ENCODE results near the gene RITA1. TPM values are rescaled to one million over a fixed set of nuclear protein-coding genes. Genes with fewer than 3 reads are reported as not detected.

RITA1 gene
- total RNA-seq (10 to 100 TPM; 20.9 to 22.1 TPM), polyA plus RNA-seq (ENCODE audit: insufficient read depth, low read depth, low replicate concordance) (14.3 TPM)
- long read RNA-seq, donor 1, transcript RITA1-201 (4 exons, 2,053 nt): major isoform, 10 of 11 reads
- long read RNA-seq, donor 1, partial matches to known transcripts: 0 of 11 reads
- long read RNA-seq, donor 1, other reads (novel, unspliced or antisense): 0 of 11 reads
- long read RNA-seq, donor 2, transcript RITA1-201 (4 exons, 2,053 nt): major isoform, 9 of 11 reads
- long read RNA-seq, donor 2, partial matches to known transcripts: 0 of 11 reads
- long read RNA-seq, donor 2, other reads (novel, unspliced or antisense): 0 of 11 reads

GRCh38 chr12:113185180-113186032 is at the start of gene RITA1, which contains the start of gene DDX54:
TSS of gene RITA1 (plus strand) at chr12:113185721. CDS start at chr12:113186747, 1,026 bp downstream.
TSS of gene DDX54 (minus strand) at chr12:113185478. CDS start at chr12:113185451, 27 bp downstream.
- DNase-seq: peak; percentile 83
- H3K27ac ChIP-seq: peak within 1 kb of the TSS; percentile 94
- TF ChIP-seq, protein P1, sequence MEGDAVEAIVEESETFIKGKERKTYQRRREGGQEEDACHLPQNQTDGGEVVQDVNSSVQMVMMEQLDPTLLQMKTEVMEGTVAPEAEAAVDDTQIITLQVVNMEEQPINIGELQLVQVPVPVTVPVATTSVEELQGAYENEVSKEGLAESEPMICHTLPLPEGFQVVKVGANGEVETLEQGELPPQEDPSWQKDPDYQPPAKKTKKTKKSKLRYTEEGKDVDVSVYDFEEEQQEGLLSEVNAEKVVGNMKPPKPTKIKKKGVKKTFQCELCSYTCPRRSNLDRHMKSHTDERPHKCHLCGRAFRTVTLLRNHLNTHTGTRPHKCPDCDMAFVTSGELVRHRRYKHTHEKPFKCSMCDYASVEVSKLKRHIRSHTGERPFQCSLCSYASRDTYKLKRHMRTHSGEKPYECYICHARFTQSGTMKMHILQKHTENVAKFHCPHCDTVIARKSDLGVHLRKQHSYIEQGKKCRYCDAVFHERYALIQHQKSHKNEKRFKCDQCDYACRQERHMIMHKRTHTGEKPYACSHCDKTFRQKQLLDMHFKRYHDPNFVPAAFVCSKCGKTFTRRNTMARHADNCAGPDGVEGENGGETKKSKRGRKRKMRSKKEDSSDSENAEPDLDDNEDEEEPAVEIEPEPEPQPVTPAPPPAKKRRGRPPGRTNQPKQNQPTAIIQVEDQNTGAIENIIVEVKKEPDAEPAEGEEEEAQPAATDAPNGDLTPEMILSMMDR (IDR thresholded peaks at IDR 0.05): peak in 1 of 3 experiments; percentile 15
- TF ChIP-seq POLR2A (IDR thresholded peaks at IDR 0.05): no peak
- WGBS, 2 donors: 1% methylated on average over 14 to 26 of the region's 89 CpGs
- H3K9me3 ChIP-seq: no peaks in the 10 kb centered on the region
- H3K36me3 ChIP-seq (ENCODE audit: low read depth, missing control alignments): no peaks in the 10 kb centered on the region
- intact Hi-C loops (cut with DNase I; ENCODE audit: low total_unique reads): no loop called here
- H3K27me3 ChIP-seq: no peaks in the 10 kb centered on the region
- peak within 1 kb of the TSS; percentile 93 to 96 for H3K4me3 ChIP-seq
- peaks cover 12% of the 10 kb centered on the region for H3K4me1 ChIP-seq

- Histone ChIP-seq H3K4me3 (peak overlapping the region; percentile 34 to 58), H3K4me1 (peaks cover 5% of the 10 kb centered on the region), H3K27ac (peak overlapping the region in 1 of 2 donors; percentile 68), H3K36me3 (ENCODE audit: low read depth, missing control alignments) (no peaks in the 10 kb centered on the region), H3K9me3 (no peaks in the 10 kb centered on the region), H3K27me3 (no peaks in the 10 kb centered on the region)
- intact Hi-C loops (cut with DNase I; ENCODE audit: low total_unique reads): no loop called here
- 28 to 29% methylated on average over 21 of the region's 21 CpGs for WGBS, 2 donors
- peak; percentile 87 for DNase-seq
- TF ChIP-seq, protein P1 (IDR thresholded peaks at IDR 0.05): no peak
- no peak for TF ChIP-seq POLR2A (IDR thresholded peaks at IDR 0.05)
Measured at GRCh38 chr12:113136128-113136989, 49.2 kb upstream of the RITA1 start.

DNA sequence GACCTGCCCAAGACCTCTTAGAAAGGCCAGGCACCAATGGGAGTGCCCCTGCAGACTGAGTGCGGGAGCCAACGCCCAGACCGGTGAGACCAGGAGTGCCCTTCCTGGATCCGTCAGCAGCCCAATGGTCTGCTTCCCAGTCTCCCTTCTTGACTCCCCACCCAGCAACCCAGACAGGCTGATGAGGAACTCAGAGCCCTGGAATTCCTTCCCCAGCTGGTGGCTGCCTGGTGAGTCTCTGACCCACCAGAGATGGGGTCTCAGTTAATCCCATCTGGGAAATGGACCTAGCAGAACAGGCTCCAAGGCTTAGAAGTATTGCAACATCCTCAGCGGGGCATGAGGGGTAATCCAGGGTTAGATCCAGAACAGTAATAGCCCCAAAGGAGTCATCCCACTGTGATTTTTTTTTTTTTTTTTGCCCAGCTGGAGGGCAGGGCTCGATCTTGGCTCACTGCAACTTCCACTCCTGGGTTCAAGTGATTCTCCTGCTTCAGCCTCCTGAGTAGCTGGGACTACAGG is 48.5 kb upstream of the RITA1 start:
- peaks cover 11% of the 10 kb centered on the region for H3K4me1 ChIP-seq
- 82 to 88% methylated on average over 6 of the region's 6 CpGs for WGBS, 2 donors
- no peak overlapping the region for H3K4me3 ChIP-seq
- no peaks in the 10 kb centered on the region for H3K36me3 ChIP-seq (ENCODE audit: low read depth, missing control alignments)
- no peaks in the 10 kb centered on the region for H3K27me3 ChIP-seq
- no peak overlapping the region for H3K27ac ChIP-seq
- TF ChIP-seq POLR2A (IDR thresholded peaks at IDR 0.05): no peak
- TF ChIP-seq, protein P1 (IDR thresholded peaks at IDR 0.05): no peak
- DNase-seq: no peak
- intact Hi-C loops (cut with DNase I; ENCODE audit: low total_unique reads): no loop called here
- H3K9me3 ChIP-seq: no peaks in the 10 kb centered on the region

Measured in testis (tissue), 5 donors.